ENCODE data around the gene HAPSTR1. TPM values are rescaled to one million over a fixed set of nuclear protein-coding genes. Genes with fewer than 3 reads are reported as not detected.

The HAPSTR1 gene
- total and polyA plus RNA-seq, 2 of the 8 experiments (the other 6 are each of a cell fraction or from before 2014, with no cell fraction given) = 11.9 to 66.1 TPM

DNA sequence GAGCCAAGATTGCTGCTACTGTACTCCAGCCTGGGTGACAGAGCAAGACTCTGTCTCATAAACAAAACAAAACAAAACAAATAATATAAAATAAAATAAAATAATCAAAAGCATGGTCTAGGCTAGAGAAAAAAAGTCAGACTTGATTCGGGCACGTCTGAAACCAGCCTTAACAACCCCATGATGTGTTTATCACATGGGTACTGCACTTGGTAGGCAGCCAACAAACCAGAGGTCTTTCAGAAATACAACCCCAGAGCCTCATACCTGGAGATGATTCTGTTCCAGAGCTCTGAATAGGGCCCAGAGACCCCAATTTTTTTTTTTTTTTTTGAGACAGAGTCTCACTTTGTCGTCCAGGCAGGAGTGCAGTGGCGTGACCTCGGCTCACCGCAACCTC is 9.6 kb upstream of the HAPSTR1 start (continued):
- TF ChIP-seq, protein P1, sequence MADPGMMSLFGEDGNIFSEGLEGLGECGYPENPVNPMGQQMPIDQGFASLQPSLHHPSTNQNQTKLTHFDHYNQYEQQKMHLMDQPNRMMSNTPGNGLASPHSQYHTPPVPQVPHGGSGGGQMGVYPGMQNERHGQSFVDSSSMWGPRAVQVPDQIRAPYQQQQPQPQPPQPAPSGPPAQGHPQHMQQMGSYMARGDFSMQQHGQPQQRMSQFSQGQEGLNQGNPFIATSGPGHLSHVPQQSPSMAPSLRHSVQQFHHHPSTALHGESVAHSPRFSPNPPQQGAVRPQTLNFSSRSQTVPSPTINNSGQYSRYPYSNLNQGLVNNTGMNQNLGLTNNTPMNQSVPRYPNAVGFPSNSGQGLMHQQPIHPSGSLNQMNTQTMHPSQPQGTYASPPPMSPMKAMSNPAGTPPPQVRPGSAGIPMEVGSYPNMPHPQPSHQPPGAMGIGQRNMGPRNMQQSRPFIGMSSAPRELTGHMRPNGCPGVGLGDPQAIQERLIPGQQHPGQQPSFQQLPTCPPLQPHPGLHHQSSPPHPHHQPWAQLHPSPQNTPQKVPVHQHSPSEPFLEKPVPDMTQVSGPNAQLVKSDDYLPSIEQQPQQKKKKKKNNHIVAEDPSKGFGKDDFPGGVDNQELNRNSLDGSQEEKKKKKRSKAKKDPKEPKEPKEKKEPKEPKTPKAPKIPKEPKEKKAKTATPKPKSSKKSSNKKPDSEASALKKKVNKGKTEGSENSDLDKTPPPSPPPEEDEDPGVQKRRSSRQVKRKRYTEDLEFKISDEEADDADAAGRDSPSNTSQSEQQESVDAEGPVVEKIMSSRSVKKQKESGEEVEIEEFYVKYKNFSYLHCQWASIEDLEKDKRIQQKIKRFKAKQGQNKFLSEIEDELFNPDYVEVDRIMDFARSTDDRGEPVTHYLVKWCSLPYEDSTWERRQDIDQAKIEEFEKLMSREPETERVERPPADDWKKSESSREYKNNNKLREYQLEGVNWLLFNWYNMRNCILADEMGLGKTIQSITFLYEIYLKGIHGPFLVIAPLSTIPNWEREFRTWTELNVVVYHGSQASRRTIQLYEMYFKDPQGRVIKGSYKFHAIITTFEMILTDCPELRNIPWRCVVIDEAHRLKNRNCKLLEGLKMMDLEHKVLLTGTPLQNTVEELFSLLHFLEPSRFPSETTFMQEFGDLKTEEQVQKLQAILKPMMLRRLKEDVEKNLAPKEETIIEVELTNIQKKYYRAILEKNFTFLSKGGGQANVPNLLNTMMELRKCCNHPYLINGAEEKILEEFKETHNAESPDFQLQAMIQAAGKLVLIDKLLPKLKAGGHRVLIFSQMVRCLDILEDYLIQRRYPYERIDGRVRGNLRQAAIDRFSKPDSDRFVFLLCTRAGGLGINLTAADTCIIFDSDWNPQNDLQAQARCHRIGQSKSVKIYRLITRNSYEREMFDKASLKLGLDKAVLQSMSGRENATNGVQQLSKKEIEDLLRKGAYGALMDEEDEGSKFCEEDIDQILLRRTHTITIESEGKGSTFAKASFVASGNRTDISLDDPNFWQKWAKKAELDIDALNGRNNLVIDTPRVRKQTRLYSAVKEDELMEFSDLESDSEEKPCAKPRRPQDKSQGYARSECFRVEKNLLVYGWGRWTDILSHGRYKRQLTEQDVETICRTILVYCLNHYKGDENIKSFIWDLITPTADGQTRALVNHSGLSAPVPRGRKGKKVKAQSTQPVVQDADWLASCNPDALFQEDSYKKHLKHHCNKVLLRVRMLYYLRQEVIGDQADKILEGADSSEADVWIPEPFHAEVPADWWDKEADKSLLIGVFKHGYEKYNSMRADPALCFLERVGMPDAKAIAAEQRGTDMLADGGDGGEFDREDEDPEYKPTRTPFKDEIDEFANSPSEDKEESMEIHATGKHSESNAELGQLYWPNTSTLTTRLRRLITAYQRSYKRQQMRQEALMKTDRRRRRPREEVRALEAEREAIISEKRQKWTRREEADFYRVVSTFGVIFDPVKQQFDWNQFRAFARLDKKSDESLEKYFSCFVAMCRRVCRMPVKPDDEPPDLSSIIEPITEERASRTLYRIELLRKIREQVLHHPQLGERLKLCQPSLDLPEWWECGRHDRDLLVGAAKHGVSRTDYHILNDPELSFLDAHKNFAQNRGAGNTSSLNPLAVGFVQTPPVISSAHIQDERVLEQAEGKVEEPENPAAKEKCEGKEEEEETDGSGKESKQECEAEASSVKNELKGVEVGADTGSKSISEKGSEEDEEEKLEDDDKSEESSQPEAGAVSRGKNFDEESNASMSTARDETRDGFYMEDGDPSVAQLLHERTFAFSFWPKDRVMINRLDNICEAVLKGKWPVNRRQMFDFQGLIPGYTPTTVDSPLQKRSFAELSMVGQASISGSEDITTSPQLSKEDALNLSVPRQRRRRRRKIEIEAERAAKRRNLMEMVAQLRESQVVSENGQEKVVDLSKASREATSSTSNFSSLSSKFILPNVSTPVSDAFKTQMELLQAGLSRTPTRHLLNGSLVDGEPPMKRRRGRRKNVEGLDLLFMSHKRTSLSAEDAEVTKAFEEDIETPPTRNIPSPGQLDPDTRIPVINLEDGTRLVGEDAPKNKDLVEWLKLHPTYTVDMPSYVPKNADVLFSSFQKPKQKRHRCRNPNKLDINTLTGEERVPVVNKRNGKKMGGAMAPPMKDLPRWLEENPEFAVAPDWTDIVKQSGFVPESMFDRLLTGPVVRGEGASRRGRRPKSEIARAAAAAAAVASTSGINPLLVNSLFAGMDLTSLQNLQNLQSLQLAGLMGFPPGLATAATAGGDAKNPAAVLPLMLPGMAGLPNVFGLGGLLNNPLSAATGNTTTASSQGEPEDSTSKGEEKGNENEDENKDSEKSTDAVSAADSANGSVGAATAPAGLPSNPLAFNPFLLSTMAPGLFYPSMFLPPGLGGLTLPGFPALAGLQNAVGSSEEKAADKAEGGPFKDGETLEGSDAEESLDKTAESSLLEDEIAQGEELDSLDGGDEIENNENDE (IDR thresholded peaks at IDR 0.05; ENCODE audit: insufficient replicate concordance, low read length) = no peak
- TF ChIP-seq BRCA1 (IDR thresholded peaks at IDR 0.05; ENCODE audit: low read depth, low read length) (no peak), SUZ12 (IDR thresholded peaks at IDR 0.05; ENCODE audit: low read length) (no peak), TAF7 (optimal IDR thresholded peaks at IDR 0.05; ENCODE audit: borderline replicate concordance, low read depth, low read length) (no peak), CBX5 (IDR thresholded peaks at IDR 0.05; ENCODE audit: low read depth, low read length) (no peak), ZNF274 (IDR thresholded peaks at IDR 0.05; ENCODE audit: borderline replicate concordance, extremely low read depth, low read length) (no peak), EP300 (IDR thresholded peaks at IDR 0.05; ENCODE audit: borderline replicate concordance in 1 of 2, low read depth in 2 of 2, low read length in 2 of 2) (no peak), HDAC2 (IDR thresholded peaks at IDR 0.05; ENCODE audit: borderline replicate concordance in 1 of 2, low read depth in 2 of 2, low read length in 2 of 2) (no peak), KDM1A (IDR thresholded peaks at IDR 0.05; ENCODE audit: borderline replicate concordance, low read length) (no peak), POU5F1 (IDR thresholded peaks at IDR 0.05; ENCODE audit: low read depth, low read length) (no peak)
- TF ChIP-seq, protein P2, sequence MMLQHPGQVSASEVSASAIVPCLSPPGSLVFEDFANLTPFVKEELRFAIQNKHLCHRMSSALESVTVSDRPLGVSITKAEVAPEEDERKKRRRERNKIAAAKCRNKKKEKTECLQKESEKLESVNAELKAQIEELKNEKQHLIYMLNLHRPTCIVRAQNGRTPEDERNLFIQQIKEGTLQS (IDR thresholded peaks at IDR 0.05; ENCODE audit: insufficient read depth, low read depth, low read length) = no peak

All from H1 (cell line).